A673 (cell line): Measurements from ENCODE around the gene ZNF354C. TPM values are rescaled to one million over a fixed set of nuclear protein-coding genes. Genes with fewer than 3 reads are reported as not detected.

Source experiments
- BruUV-seq: library from RNA; stranded (reverse); fragments of 400-500 nt; replicated peaks from 2 replicates; lab custom pipeline; 2021; lab: Mats Ljungman, UMichigan
- CTCF ChIA-PET: fragments of 300-600 bp; sonication (Branson Sonifier 250); formaldehyde crosslinking; loops from one replicate; lab custom pipeline; 2022; ENCODE audit warnings: antibody characterized with exemption; lab: Charles Lee
- POLR2A ChIA-PET: fragments of 300-600 bp; sonication (Branson Sonifier 250); formaldehyde crosslinking; loops from one replicate; lab custom pipeline; 2022; ENCODE audit warnings: antibody characterized with exemption; ENCODE audit not compliant: low non-redundant PET; lab: Charles Lee
- DNase-seq: peaks from one replicate; pipeline ENCODE4 v3.0.0-alpha.2; 2015; ENCODE audit warnings: low spot score
- H3K27ac ChIP-seq: fragments of 200-600 bp; sonication (generic); 2 replicates; pipeline ENCODE4 v1.5.1; 2016; ENCODE audit warnings: mixed run types, low read depth, mild to moderate bottlenecking, mixed read lengths, antibody characterized with exemption, low read length; ENCODE audit not compliant: poor library complexity, severe bottlenecking
- H3K27me3 ChIP-seq: fragments of 200-600 bp; sonication (generic); replicated peaks from 2 replicates; pipeline ENCODE4 v1.6.1; 2017; ENCODE audit warnings: mixed run types, low read depth, mild to moderate bottlenecking, mixed read lengths, antibody characterized with exemption, low read length; ENCODE audit not compliant: insufficient read depth, poor library complexity
- H3K36me3 ChIP-seq: fragments of 200-600 bp; sonication (generic); 2 replicates; pipeline ENCODE4 v1.6.1; 2016; ENCODE audit warnings: mixed run types, mild to moderate bottlenecking, mixed read lengths, antibody characterized with exemption, low read length; ENCODE audit not compliant: insufficient read depth, poor library complexity, severe bottlenecking
- H3K4me1 ChIP-seq: fragments of 200-600 bp; sonication (generic); 2 replicates; pipeline ENCODE4 v1.6.1; 2017; ENCODE audit warnings: mixed run types, mild to moderate bottlenecking, mixed read lengths, antibody characterized with exemption, low read length; ENCODE audit not compliant: insufficient read depth, poor library complexity, severe bottlenecking
- H3K4me3 ChIP-seq: fragments of 200-600 bp; sonication (generic); 2 replicates; pipeline ENCODE4 v1.5.1; 2016; ENCODE audit warnings: low read depth, mixed run types, mild to moderate bottlenecking, mixed read lengths, low read length; ENCODE audit not compliant: poor library complexity, severe bottlenecking
- H3K9me3 ChIP-seq: fragments of 200-600 bp; sonication (generic); 2 replicates; pipeline ENCODE4 v1.6.1; 2016; ENCODE audit warnings: mixed run types, low read depth, mild to moderate bottlenecking, mixed read lengths, antibody characterized with exemption, low read length; ENCODE audit not compliant: poor library complexity, severe bottlenecking
- CTCF ChIP-seq: fragments of 300-800, 200-600 bp; sonication (generic); conservative IDR thresholded peaks from 2 replicates; pipeline ENCODE4 v1.5.1; 2017; ENCODE audit warnings: low read depth, mild to moderate bottlenecking, antibody characterized with exemption, low read length, moderate library complexity, mixed read lengths
- EZH2 ChIP-seq: fragments of 200-600 bp; sonication (generic); IDR thresholded peaks from 2 replicates; pipeline ENCODE4 v1.6.1; 2017; ENCODE audit warnings: borderline replicate concordance, low read depth, mild to moderate bottlenecking, mixed read lengths, antibody characterized with exemption, low read length; ENCODE audit not compliant: poor library complexity, severe bottlenecking
- intact Hi-C: fragments of 100-400 bp; cut with micrococcal nuclease; formaldehyde crosslinking; loops from one replicate; pipeline ENCODE4 v1.10.0; 2022; ENCODE audit not compliant: unreplicated experiment
- total RNA-seq: library from RNA; stranded (reverse); gene quantifications from 2 replicates; pipeline ENCODE4 v1.2.3, GENCODE V29; 2021

Gene ZNF354C
- total RNA-seq, 1 experiment from 2014 or later = 7.4 TPM

GRCh38 chr5:179123491-179124272 is 63.5 kb downstream of the ZNF354C start:
- H3K9me3 ChIP-seq = no peaks in the 10 kb centered on the region
- CTCF ChIA-PET = no interaction called here
- DNase-seq = no peak
- H3K27me3 ChIP-seq = no peaks in the 10 kb centered on the region
- no peak for TF ChIP-seq EZH2
- intact Hi-C loops = no loop called here
- H3K4me3 ChIP-seq = no peak overlapping the region
- no peaks in the 10 kb centered on the region for H3K4me1 ChIP-seq
- H3K36me3 ChIP-seq = no peaks in the 10 kb centered on the region
- POLR2A ChIA-PET = no interaction called here
- no peak overlapping the region for H3K27ac ChIP-seq
- no TSS peak for BruUV-seq

- Histone ChIP-seq H3K4me1 (no peaks in the 10 kb centered on the region), H3K9me3 (no peaks in the 10 kb centered on the region), H3K27me3 (no peaks in the 10 kb centered on the region), H3K4me3 (no peak overlapping the region), H3K36me3 (no peaks in the 10 kb centered on the region), H3K27ac (no peak overlapping the region)
- TF ChIP-seq EZH2 (no peak), CTCF (no peak)
- DNase-seq = no peak
- BruUV-seq = no TSS peak
- ChIA-PET POLR2A (no interaction called here), CTCF (no interaction called here)
- intact Hi-C loops = no loop called here
Measured at GRCh38 chr5:179124273-179124852, 64.2 kb downstream of the ZNF354C start.

- ChIA-PET POLR2A (no interaction called here), CTCF (no interaction called here)
- H3K4me1 ChIP-seq = no peaks in the 10 kb centered on the region
- intact Hi-C loops = no loop called here
- no peaks in the 10 kb centered on the region for H3K27me3 ChIP-seq
- no peaks in the 10 kb centered on the region for H3K9me3 ChIP-seq
- H3K27ac ChIP-seq = no peak overlapping the region
- BruUV-seq = no TSS peak
- DNase-seq = no peak
- no peak overlapping the region for H3K4me3 ChIP-seq
- TF ChIP-seq EZH2 = no peak
- no peak for TF ChIP-seq CTCF
- no peaks in the 10 kb centered on the region for H3K36me3 ChIP-seq
Measured at GRCh38 chr5:179124853-179125788, 64.9 kb downstream of the ZNF354C start.
